GM18498 (cell line): ENCODE data around the gene FARS2.
A peak's percentile ranks its signal among the peaks of the same experiment; 100 is the strongest.

Experiments
- ATAC-seq: cut with Tn5 transposase; IDR thresholded peaks from one replicate; pipeline ENCODE4 v1.9.1; 2021; ENCODE audit warnings: mild to moderate bottlenecking, moderate library complexity; ENCODE audit not compliant: unreplicated experiment

Gene FARS2

GRCh38 chr6:5459346-5459745, 198.0 kb downstream of the FARS2 start:
- no peak for ATAC-seq

DNA sequence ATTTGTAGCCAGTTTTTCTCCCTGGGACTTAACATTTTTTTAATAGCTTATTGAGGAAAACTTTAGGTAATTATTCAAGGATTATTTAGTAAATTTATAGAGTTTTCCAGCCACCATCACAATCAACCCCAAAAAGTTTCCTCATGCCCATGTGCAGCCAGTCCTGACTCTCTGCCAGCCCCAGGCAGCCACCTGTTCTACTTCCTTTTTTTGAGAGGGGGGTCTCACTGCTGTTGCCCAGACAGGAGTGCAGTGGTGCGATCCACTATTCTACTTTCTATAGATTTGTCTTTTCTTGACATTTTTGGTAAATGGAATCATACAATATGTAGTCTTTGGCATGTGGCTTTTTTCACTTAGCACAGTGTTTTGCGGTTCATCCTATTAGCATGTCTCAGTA, 200.1 kb downstream of the FARS2 start:
- no peak for ATAC-seq

DNA sequence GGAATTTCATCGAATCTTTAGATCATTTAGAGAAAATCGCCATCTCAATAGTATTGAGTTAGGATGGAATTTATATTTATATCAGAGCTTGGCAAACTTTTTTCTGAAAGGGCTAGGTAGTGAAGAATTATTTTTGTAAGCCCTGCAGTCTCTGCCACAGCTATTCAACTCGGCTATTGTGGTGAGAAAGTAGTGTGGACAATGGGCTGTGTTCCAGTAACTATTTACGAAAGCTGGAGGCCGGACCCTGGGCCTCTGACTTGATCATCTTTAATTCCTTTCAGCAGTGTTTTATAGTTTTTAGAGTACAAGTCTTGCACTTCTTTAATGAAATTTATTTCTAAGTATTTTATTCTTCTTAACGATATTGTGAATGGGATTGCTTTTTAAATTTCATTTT, 201.5 kb downstream of the FARS2 start:
- no peak for ATAC-seq

- no peak for ATAC-seq
These were observed 202.4 kb downstream of the FARS2 start for GRCh38 chr6:5463690-5464089.

GRCh38 chr6:5464099-5464885, 203.0 kb downstream of the FARS2 start:
- ATAC-seq: no peak

DNA sequence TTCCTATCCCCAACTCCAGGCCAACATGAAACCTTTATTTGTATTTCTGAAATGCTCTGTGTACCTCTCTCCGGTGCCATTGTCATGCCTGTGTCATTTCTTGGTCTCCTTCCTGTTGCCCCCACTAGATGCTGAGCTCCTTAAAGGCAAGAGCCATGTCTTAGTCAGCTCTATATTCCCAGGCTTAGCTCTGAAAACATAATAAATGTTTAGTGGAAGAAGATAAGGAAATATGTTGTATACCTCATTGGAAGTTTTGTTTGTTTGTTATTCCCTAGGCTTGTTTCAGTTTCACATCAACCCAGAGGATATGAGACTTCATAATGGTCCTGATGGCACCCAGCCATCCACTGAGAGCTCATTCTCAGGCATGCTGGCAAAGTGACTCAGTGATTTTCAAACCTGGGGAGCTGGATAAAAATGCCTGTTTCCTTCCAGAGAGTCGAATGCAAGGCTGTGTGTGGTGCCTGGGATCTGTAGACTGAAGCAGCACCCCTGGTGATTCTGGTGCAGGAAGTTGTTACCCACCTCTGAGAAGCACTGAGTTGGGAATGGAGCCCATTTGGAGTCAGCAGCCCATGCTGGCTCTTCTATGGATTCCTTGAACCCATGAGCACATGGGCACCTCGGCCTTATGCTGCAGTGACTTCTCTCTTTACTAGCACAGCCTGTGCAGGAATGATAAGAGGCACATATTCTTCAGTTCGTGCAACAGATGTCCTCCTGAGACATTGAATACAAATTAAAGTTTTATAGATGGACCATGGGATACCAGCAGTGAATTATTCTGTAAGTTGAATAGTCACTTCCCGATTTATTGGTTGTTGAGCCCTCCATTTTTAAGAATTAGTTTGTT, 205.2 kb downstream of the FARS2 start:
- no peak for ATAC-seq

DNA sequence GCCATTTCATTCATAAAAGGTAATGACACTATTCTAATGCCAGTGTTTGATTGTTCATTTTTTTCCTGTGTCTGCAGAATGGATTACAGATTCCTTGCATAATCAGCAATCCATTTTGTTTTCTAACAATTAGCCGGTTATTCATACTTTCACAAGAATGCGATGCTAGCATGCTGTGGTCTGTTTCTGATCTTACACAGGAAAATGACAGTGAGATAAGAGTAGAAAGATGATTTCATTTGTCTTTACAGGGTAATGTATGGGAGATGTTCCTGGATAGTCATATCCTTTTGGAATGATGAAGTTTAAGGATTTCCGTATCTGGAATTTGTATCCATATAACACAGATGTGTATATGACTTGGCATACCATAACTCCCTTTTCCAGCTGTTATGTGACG, 207.3 kb downstream of the FARS2 start:
- no peak for ATAC-seq

DNA sequence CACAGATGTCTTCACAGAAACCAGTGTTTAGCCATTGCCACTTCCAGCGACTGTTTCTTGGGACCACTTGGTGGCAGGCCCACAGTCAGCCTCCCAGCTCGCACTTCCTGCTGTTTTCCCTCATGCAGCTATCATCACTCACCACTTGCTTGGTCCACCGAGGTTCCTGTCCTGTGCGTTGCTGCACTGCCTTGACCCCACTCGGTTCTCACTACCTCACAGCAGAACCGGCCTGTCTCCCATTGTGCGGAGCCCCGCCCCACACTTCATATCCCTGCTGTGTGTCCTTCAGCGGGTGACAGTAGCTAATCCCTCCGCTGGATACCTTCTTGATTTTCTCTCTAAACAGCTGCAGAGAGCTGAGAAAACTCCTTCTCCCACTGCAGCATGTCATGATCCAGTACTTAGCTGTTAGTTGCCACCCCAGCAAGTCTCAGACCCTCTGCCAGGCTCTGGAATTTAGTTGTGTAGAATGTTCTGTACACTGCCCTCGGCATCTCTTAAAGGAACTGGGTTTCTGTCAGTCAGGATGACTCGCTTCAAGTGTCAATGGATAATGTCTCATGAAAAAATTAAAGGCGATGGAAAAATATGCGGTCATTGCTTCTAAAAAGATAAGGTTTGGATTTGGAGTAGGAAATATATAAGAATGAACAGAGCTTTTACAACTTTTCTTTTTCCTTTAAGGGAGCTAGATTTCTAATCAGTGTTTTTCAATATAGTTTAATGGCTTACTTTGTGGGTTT, 208.0 kb downstream of the FARS2 start:
- no peak for ATAC-seq

DNA sequence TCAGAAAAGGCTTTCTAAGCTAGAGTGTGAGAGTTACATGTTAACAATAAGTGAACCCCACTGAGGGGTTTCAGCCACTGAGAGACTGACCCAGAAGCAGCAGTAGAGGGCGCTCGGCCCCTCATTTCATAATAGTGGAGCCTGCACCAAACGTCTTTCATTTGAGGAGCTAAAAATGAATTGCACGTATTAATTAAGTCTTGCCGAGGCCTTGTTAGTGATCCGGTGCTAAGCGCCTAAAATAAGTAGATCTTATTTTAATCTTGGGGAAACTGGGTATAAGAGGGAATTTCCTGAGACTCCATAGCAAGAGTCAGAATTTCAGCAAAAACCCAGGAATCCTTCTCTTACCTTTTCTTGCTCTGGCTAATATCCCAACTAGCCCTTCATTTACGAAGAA, 209.7 kb downstream of the FARS2 start:
- peak; percentile 77 for ATAC-seq

- ATAC-seq: no peak
These were observed 210.5 kb downstream of the FARS2 start for GRCh38 chr6:5471637-5472398.

- ATAC-seq: no peak
These were observed 211.3 kb downstream of the FARS2 start for GRCh38 chr6:5472571-5472970.

- ATAC-seq: no peak
These were observed 214.5 kb downstream of the FARS2 start for GRCh38 chr6:5475779-5476178.

DNA sequence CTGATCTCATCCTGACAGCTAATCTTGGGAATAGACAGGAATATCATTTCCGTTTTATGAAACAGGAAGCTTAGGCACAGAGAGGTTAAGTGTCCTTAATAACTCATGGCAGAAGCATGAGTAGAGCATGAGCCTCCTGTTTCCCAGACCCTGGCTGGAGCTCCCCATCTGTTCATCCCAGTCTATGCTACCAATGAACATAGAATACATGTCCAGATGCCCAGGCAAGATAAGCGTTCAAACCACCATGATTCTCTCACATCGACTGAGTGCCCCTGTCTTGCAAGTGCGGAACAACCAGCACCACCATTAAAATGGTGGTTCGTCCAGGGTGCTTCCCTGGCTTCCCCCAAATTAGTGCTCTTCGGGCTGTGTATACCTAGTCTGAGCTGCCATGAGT, 217.1 kb downstream of the FARS2 start:
- ATAC-seq: no peak

- ATAC-seq: no peak
These were observed 219.7 kb downstream of the FARS2 start for GRCh38 chr6:5481033-5481432.

DNA sequence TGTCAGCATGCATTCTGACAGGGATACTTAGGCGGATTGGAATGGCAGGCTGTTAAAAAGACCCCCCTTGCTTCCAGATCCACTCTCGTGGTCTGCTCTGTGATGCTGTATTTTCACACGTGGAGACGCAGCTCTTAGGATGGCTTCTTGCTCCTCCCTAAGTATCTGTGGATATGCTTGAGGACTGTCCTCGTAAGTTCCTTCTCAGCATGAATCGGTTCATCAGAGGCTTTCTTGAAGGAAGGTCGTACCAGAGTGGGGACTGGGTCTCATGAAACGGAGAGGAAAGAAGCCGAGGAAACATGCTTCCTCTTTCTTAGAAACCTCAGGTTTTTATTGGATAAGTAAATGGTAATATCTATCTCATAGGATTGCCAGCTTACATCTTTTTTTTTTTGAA, 220.4 kb downstream of the FARS2 start:
- no peak for ATAC-seq

DNA sequence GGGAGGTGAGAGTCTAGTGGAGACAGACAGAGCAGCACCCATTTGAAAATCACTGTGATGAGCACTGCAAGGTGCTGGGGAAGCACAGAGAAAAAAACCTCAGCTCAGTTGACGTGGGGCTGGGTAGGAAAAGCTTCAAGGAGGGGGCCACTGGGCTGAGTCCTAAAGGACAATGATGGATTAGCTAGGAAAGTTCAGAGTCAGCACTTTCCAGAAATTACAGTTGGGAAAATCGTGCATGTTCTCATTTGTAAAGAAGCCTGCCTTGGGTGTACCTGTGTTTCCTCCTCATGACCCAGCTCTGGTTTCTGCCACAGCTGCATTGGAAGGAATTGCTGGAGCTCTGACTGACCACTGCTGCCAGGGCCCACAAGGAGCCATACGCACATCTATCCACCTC, 221.3 kb downstream of the FARS2 start:
- ATAC-seq: no peak

DNA sequence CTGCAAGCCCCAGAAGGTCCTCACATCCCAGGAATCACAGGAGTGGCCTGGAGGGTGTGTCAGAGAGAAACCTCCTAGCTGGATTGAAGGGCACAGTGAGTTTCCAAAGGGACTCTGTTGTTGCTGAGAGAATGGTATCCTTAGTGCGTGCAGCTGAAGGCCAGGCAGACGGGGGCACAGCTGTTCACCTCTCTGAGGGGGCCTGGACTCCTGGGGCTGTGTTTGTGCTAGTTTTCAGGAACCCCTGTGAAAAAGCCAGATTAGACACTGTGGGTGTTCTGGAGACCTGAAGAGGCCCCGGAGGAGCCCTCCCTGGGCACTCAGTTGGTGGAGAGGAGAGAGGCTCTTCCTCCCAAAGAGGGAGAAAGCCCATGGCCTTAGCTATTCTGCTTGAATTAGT, 223.4 kb downstream of the FARS2 start:
- no peak for ATAC-seq

DNA sequence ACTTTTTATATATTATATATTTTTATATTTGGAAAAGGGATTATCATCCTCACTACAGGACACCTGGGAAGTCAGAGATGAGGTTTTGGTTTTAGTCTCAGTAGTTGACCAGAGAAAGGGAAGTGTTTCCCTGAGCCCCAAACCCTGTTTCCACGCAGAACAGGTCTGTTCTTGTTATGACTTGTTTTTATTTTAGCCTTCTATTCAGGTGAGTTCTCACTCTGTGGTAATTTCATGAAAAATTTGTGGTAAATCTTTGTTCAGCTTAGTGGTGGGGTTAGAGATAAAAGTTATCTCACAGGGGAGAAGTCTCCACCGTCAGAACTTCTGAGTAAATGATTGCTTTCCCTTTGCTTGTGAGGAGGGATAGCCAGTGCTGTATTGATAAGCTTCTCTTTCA, 224.9 kb downstream of the FARS2 start:
- ATAC-seq: peak; percentile 89

GRCh38 chr6:5490501-5491069, 229.3 kb downstream of the FARS2 start:
- no peak for ATAC-seq

GRCh38 chr6:5492356-5492755, 231.0 kb downstream of the FARS2 start:
- ATAC-seq: no peak
